GM10266 (cell line): ENCODE measurements around the gene KAZN.

Source experiments
- DNase-seq: peaks from one replicate; pipeline ENCODE4 v3.0.0; 2012; ENCODE audit errors: extremely low spot score
- TF ChIP-seq, protein P1 (sequence below): IDR thresholded peaks from 2 replicates; pipeline ENCODE4 v1.5.1; 2012; ENCODE audit warnings: mild to moderate bottlenecking, low read depth; ENCODE audit not compliant: control insufficient read depth, insufficient read depth; ENCODE audit errors: missing control alignments

The KAZN gene

DNA sequence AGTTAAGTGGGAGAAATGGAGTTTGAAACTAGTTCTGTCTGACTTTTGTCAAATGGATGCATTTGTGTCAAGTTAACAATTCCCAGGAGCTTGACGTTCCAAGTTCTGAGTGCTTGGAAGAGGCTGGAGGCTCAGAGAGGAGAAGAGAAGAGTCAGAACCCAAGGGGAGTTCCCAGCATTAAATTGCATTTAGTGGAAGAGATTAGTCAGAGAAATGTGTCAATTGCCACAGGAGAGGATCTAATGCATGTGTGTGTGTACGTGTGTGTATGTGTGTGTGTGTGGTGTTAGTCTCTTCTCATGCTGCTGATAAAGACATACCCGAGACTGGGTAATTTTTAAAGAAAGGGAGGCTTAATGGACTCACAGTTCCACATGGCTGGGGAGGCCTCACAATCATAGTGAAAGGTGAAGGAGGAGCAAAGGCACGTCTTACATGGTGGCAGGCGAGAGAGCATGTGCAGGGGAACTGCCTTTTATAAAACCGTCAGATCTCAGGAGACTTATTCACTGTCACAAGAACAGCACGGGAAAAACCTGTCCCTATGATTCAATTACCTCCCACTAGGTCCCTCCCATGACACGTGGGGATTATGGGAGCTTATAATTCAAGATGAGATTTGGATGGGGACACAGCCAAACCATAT lies 453.5 kb downstream of the KAZN start:
- TF ChIP-seq, protein P1, sequence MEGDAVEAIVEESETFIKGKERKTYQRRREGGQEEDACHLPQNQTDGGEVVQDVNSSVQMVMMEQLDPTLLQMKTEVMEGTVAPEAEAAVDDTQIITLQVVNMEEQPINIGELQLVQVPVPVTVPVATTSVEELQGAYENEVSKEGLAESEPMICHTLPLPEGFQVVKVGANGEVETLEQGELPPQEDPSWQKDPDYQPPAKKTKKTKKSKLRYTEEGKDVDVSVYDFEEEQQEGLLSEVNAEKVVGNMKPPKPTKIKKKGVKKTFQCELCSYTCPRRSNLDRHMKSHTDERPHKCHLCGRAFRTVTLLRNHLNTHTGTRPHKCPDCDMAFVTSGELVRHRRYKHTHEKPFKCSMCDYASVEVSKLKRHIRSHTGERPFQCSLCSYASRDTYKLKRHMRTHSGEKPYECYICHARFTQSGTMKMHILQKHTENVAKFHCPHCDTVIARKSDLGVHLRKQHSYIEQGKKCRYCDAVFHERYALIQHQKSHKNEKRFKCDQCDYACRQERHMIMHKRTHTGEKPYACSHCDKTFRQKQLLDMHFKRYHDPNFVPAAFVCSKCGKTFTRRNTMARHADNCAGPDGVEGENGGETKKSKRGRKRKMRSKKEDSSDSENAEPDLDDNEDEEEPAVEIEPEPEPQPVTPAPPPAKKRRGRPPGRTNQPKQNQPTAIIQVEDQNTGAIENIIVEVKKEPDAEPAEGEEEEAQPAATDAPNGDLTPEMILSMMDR: no peak

DNA sequence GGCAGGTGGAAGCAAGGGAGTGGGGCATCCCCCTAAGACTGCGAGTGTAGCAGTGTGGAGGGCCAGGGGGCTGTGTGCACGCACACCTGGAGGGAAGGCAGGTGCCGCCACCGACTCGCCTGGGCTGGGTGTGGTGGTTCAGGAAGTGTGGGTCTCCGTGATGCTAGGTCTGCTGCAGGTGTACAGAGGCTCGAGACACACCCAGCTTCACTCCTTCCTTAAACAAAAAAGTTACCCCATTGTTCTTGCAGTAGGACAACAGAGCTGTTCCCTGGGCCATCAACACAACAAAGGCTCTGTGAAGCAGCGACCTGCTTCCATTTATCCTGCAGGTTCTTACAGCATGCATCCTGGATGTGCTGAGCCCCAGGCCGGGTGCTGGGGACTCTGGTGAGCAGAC lies 454.7 kb downstream of the KAZN start:
- DNase-seq: no peak
- TF ChIP-seq, protein P1: no peak

More for the DNA sequence above, 453.5 kb downstream of the KAZN start:
- no peak for DNase-seq

DNA sequence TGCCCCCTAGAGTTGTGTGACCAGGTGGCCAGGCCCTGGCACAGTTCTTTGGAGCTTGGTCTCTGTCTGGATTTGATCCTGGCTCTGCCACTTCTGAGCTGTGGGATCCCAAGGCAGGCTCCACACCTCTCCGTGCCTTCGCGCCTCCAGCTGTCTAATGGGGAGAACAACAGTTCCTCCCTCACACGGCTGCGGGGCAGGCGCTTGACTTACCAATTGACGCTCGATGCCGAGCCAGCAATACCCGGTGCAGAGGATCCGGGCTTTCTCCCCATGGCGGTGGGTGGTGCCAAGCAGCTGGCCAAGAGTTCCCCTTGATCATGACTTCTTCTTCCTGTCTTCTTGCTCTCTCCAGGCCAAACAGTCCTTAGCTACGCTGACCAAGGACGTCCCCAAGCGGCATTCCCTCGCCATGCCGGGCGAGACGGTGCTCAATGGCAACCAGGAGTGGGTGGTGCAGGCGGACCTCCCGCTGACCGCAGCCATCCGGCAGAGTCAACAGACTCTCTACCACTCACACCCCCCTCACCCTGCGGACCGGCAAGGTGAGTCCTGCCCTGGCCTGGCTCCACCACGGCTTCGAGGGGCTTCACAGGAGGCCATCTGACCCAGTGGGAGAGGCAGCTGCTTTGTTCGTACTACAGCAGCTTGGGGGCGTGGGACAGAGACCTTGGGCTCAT lies 457.4 kb downstream of the KAZN start:
- DNase-seq: no peak
- TF ChIP-seq, protein P1: no peak

DNA sequence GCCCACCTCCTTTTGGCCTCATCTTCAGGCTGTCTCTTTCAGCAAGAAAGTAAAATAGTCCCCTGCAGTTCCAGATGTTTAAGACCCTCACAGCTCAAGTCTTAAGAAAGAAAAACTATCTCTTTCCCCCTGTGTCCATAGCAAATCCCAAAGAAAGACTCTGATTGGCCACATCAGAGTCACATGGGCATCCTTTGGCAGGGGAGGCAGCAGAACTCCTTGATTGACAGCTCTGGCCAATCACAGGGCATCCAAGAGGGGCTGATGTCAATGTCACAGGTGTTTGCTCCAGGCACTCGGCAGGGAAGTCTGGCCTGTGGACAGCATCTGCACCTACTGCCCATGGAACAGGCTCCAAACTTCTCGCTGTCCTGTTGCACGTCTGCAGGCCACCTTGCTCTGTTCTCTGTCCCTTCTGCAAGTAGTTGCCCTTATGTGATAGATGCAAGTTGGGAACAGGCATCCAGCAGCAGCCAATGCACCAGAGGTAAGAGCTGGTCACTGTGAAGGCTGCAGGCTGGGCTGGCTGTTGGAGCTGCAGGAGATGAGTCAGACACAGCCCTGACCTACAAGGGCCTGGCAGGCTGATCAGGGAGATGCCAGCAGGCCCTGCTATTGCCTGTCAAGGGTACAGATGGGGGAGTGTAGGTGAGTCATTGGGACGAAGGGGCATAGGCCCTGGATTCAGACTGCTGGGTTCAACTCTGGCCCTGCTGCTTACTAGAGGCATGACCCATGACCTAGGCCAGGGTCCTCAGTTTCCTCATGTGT lies 458.2 kb downstream of the KAZN start:
- TF ChIP-seq, protein P1: no peak
- DNase-seq: no peak

DNA sequence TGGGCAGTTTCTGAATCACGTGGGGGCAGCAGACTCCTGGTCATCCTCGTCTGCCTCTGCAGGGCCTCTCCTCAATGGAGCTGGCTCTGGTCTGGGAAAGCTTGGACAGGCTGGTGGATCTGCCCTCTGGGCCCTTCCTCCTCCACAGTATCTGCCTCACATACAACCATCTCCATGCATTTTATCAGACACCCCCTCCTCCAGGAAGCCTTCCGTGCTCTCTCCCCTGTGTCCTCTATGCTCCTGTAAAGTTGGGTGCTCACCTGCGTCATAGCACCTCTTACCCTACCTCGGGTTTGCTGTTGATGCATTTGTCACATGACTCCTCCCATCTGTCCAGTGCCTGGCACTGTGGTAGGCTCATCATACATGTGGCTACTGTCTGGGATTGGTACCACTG lies 459.3 kb downstream of the KAZN start:
- TF ChIP-seq, protein P1: no peak
- DNase-seq: no peak

DNA sequence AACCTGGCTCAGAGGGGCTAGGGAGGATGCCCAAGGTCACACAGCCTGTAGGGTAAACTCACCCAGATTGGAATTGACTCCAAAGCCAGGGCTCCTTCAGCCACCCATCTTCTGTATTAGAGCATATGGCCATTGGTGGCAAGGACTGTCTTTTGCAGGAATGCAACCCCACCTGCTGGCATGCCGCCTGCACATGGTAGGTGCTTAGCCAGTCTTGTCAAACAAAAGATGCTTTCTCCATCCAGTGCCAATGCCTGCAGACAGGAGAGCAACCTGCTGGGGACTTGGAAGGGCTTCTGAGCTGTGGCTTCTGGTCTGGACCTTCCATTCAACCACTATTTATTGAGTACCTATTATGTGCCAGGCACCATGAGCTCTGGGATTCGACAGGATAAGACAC lies 459.8 kb downstream of the KAZN start:
- TF ChIP-seq, protein P1: no peak

More for the DNA sequence above, 459.8 kb downstream of the KAZN start:
- no peak for DNase-seq
